H1 (cell line): ENCODE data around the gene ARL5A.
"Not testable (repeated sequence)": the region's sequence is repeated elsewhere in the genome, so short reads cannot be mapped to it uniquely, and the experiment has no call there.

Experiments used
- BACH1 ChIP-seq: IDR thresholded peaks from 2 replicates; pipeline ENCODE4 v1.6.1; 2012; ENCODE audit warnings: low read length, improper control_type of control experiment
- CBX8 ChIP-seq: fragments of 300-800, 300-1000 bp; sonication (generic); IDR thresholded peaks from 2 replicates; pipeline ENCODE4 v1.7.1; 2016; ENCODE audit warnings: low read depth, low read length, borderline replicate concordance
- CTCF ChIP-seq, 3 experiments: IDR thresholded peaks; 1 replicate in 2 of 3; 2 replicates in 1 of 3; pipeline versions ENCODE4 v1.5.1 to v1.6.1; 2011; ENCODE audit warnings: low read length in 3 of 3, mild to moderate bottlenecking in 3 of 3, inconsistent platforms in 2 of 3, low read depth in 1 of 3, moderate library complexity in 1 of 3; ENCODE audit not compliant: insufficient read depth in 1 of 3; ENCODE audit errors: control extremely low read depth in 1 of 3
- E2F6 ChIP-seq: IDR thresholded peaks from 2 replicates; pipeline ENCODE4 v1.6.1; 2012; ENCODE audit warnings: inconsistent platforms
- EP300 ChIP-seq, 2 experiments: IDR thresholded peaks; 1 replicate in 1 of 2; 2 replicates in 1 of 2; pipeline ENCODE4 v1.6.1; 2011 to 2012; ENCODE audit warnings: low read depth in 2 of 2, low read length in 2 of 2, mild to moderate bottlenecking in 2 of 2, borderline replicate concordance in 1 of 2, inconsistent platforms in 1 of 2, moderate library complexity in 1 of 2
- EZH2 ChIP-seq: fragments of 200-600 bp; sonication (generic); IDR thresholded peaks from 2 replicates; pipeline ENCODE4 v1.7.1; 2012; ENCODE audit warnings: low read depth, mild to moderate bottlenecking, moderate library complexity, low read length, inconsistent platforms; ENCODE audit not compliant: severe bottlenecking
- HDAC6 ChIP-seq: IDR thresholded peaks from one replicate; pipeline ENCODE4 v1.7.1; 2012; ENCODE audit warnings: low read depth, mild to moderate bottlenecking, inconsistent platforms, low read length, moderate library complexity
- RAD21 ChIP-seq, 2 experiments: IDR thresholded peaks in 1 of 2; conservative IDR thresholded peaks in 1 of 2; 2 replicates each; pipeline ENCODE4 v1.6.1; 2011; ENCODE audit warnings: low read depth in 2 of 2, low read length in 2 of 2, improper control_type of control experiment in 1 of 2, inconsistent platforms in 1 of 2, mild to moderate bottlenecking in 1 of 2, moderate library complexity in 1 of 2
- RFX5 ChIP-seq: IDR thresholded peaks from 2 replicates; pipeline ENCODE4 v1.6.1; 2011; ENCODE audit warnings: low read depth, low read length, improper control_type of control experiment, borderline replicate concordance
- SP1 ChIP-seq: IDR thresholded peaks from 2 replicates; pipeline ENCODE4 v1.6.1; 2011; ENCODE audit warnings: low read depth, low read length
- TAF1 ChIP-seq: IDR thresholded peaks from 2 replicates; pipeline ENCODE4 v1.6.1; 2011; ENCODE audit warnings: mild to moderate bottlenecking, low read depth, low read length
- YY1 ChIP-seq: IDR thresholded peaks from 2 replicates; pipeline ENCODE4 v1.6.1; 2011; ENCODE audit warnings: low read depth, mild to moderate bottlenecking, low read length

- not testable (repeated sequence) for TF ChIP-seq SP1; RFX5; YY1; BACH1; CTCF (IDR thresholded peaks at IDR 0.05; ENCODE audit: control extremely low read depth in 1 of 3, insufficient read depth in 1 of 3, low read depth in 1 of 3, low read length in 3 of 3); EP300 (IDR thresholded peaks at IDR 0.05; ENCODE audit: borderline replicate concordance in 1 of 2, low read depth in 2 of 2, low read length in 2 of 2); EZH2; CBX8; RAD21 (IDR thresholded peaks at IDR 0.05 in 1 of 2, conservative IDR thresholded peaks at IDR 0.05 in 1 of 2; ENCODE audit: low read depth in 2 of 2, low read length in 2 of 2); TAF1; HDAC6; E2F6
Observed at GRCh38 chr2:151875631-151876030, 47.4 kb upstream of the ARL5A start.
